Measurements from ENCODE around the gene CLDND2.

GRCh38 chr19:51329411-51329810 lies 39.4 kb downstream of the CLDND2 start:
- no peak for TF ChIP-seq CTCF (IDR thresholded peaks at IDR 0.05; ENCODE audit: low read depth, low read length, poor library complexity, severe bottlenecking)
- no peak for TF ChIP-seq EZH2phosphoT487 (IDR thresholded peaks at IDR 0.05; ENCODE audit: borderline replicate concordance, low read length)
